ENCODE data around the gene ATG3. TPM values are rescaled to one million over a fixed set of nuclear protein-coding genes. Genes with fewer than 3 reads are reported as not detected.
"Not testable (repeated sequence)": the region's sequence is repeated elsewhere in the genome, so short reads cannot be mapped to it uniquely, and the experiment has no call there.

ATG3 gene
- total RNA-seq, 1 experiment from 2014 or later: 52.3 TPM

DNA sequence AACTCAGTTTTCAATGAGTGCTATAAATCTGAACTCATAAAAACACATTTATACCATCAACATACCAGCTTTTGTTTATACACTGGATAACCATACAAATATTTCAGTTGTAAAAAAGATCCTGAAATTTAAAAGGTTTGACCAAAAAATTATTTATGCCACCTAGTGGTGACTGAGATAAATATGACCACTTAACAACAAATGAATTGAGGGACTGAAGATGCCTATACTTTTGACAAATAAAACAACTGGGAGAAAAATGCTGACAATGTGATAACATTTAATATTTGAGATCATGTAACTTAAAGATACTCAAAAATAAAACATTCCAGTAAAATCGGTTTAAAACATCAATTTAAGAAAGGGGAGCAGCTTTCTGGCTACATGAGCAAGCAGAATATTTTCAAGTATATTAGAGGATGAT, 30.4 kb downstream of the ATG3 start:
- Histone ChIP-seq H3K4me1 (no peaks in the 10 kb centered on the region), H3K9me3 (no peaks in the 10 kb centered on the region), H3K4me3 (ENCODE audit: low read depth, low read length) (no peak overlapping the region), H3K27me3 (replicated peaks; ENCODE audit: control insufficient read depth, insufficient read depth, low read length) (no peaks in the 10 kb centered on the region), H3K36me3 (ENCODE audit: control insufficient read depth, insufficient read depth, low read length) (peaks cover 1% of the 10 kb centered on the region; the same call in 1 of the 2 replicates)
- DNase-seq: no peak
- no TSS peak for BruUV-seq (replicated peaks)
- H3K4me3 Mint-ChIP-seq (ENCODE audit: unreplicated experiment): no peak overlapping the region
- H3K27ac Mint-ChIP-seq (ENCODE audit: unreplicated experiment): no peak overlapping the region
- peak in 1 of 2 experiments; percentile 50 for TF ChIP-seq CTCF (IDR thresholded peaks at IDR 0.05; ENCODE audit: insufficient read depth in 1 of 2, low read depth in 1 of 2, low read length in 1 of 2, severe bottlenecking in 1 of 2, unreplicated experiment in 1 of 2)
- ChIA-PET POLR2A (interaction anchor here (0.9 kb wide), 1 partner anchor 238 kb away, joined by 4 read pairs; no protein-coding TSS in a partner anchor), CTCF (interaction anchor here (1.0 kb wide), 1 partner anchor 238 kb away, joined by 5 read pairs; the partner anchor contains the start of gene SLC9C1)
- no peaks in the 10 kb centered on the region for H3K4me1 Mint-ChIP-seq (ENCODE audit: low read depth, unreplicated experiment)
- H3K27me3 Mint-ChIP-seq (ENCODE audit: insufficient read depth, unreplicated experiment): no peaks in the 10 kb centered on the region
- no peaks in the 10 kb centered on the region for H3K9me3 Mint-ChIP-seq (ENCODE audit: unreplicated experiment)
- peaks cover 16% of the 10 kb centered on the region for H3K36me3 Mint-ChIP-seq (ENCODE audit: insufficient read depth, unreplicated experiment)
- intact Hi-C loops (cut with micrococcal nuclease; ENCODE audit: unreplicated experiment): loop anchor here (1.0 to 2.0 kb wide), 2 partner anchors 239 to 394 kb away; no protein-coding TSS in a partner anchor

- Histone ChIP-seq H3K27me3 (replicated peaks; ENCODE audit: control insufficient read depth, insufficient read depth, low read length) (no peaks in the 10 kb centered on the region), H3K4me1 (no peaks in the 10 kb centered on the region), H3K36me3 (ENCODE audit: control insufficient read depth, insufficient read depth, low read length) (peaks cover 1% of the 10 kb centered on the region; the same call in 1 of the 2 replicates), H3K4me3 (ENCODE audit: low read depth, low read length) (no peak overlapping the region), H3K9me3 (no peaks in the 10 kb centered on the region)
- Mint-ChIP-seq H3K27ac (ENCODE audit: unreplicated experiment) (no peak overlapping the region), H3K4me3 (ENCODE audit: unreplicated experiment) (no peak overlapping the region), H3K4me1 (ENCODE audit: low read depth, unreplicated experiment) (no peaks in the 10 kb centered on the region), H3K36me3 (ENCODE audit: insufficient read depth, unreplicated experiment) (peaks cover 15% of the 10 kb centered on the region), H3K27me3 (ENCODE audit: insufficient read depth, unreplicated experiment) (no peaks in the 10 kb centered on the region), H3K9me3 (ENCODE audit: unreplicated experiment) (no peaks in the 10 kb centered on the region)
- no peak for DNase-seq
- POLR2A ChIA-PET: interaction anchor here (0.9 kb wide), 1 partner anchor 237 kb away, joined by 4 read pairs; no protein-coding TSS in a partner anchor
- CTCF ChIA-PET: interaction anchor here (1.0 kb wide), 1 partner anchor 237 kb away, joined by 5 read pairs; the partner anchor contains the start of gene SLC9C1
- no TSS peak for BruUV-seq (replicated peaks)
- intact Hi-C loops (cut with micrococcal nuclease; ENCODE audit: unreplicated experiment): loop anchor here (2.0 kb wide), 1 partner anchor 238 kb away; no protein-coding TSS in a partner anchor
- TF ChIP-seq CTCF (IDR thresholded peaks at IDR 0.05; ENCODE audit: insufficient read depth in 1 of 2, low read depth in 1 of 2, low read length in 1 of 2, severe bottlenecking in 1 of 2, unreplicated experiment in 1 of 2): no peak
Measured at GRCh38 chr3:112530573-112530972, 31.2 kb downstream of the ATG3 start.

DNA sequence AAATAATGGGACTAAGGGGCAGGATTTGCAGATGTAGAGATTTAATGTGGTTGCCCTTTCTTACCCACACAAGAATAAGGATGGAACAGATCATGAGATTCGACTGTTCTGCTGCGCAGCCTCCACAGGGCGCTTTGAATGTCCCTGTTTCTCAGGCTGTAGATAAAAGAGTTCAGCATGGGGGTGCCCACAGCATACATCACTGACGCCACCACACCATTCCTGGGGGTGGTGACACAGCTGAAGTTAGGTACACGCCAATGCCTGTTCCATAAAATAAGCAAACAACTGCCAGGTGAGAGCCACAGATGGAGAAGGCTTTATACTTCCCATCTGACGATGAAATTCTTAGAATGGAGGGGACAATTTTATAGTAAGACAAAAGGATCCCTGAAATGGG, 37.6 kb downstream of the ATG3 start:
- H3K4me3 Mint-ChIP-seq (ENCODE audit: unreplicated experiment); H3K4me3 ChIP-seq (ENCODE audit: low read depth, low read length); H3K27me3 Mint-ChIP-seq (ENCODE audit: insufficient read depth, unreplicated experiment); H3K9me3 ChIP-seq; H3K36me3 Mint-ChIP-seq (ENCODE audit: insufficient read depth, unreplicated experiment); H3K9me3 Mint-ChIP-seq (ENCODE audit: unreplicated experiment); DNase-seq; POLR2A ChIA-PET; H3K27me3 ChIP-seq (replicated peaks; ENCODE audit: control insufficient read depth, insufficient read depth, low read length); BruUV-seq (replicated peaks); H3K27ac Mint-ChIP-seq (ENCODE audit: unreplicated experiment); CTCF ChIA-PET; H3K4me1 ChIP-seq; intact Hi-C loops (cut with micrococcal nuclease; ENCODE audit: unreplicated experiment); H3K36me3 ChIP-seq (ENCODE audit: control insufficient read depth, insufficient read depth, low read length); H3K4me1 Mint-ChIP-seq (ENCODE audit: low read depth, unreplicated experiment): not testable (repeated sequence)

Data from Caco-2 (cell line).